SK-N-SH (cell line): Measurements from ENCODE around the gene ITGB6. TPM values are rescaled to one million over a fixed set of nuclear protein-coding genes. Genes with fewer than 3 reads are reported as not detected.

Experiments used
- CTCF ChIA-PET: fragments of 300-600, 350-600 bp; formaldehyde crosslinking; extraction: SDS; loops from one replicate; lab custom pipeline; 2021; lab: Yijun Ruan, JAX
- POLR2A ChIA-PET: fragments of 350-600 bp; sonication (Branson Sonifier 250); formaldehyde crosslinking; extraction: SDS; loops from one replicate; lab custom pipeline; 2020; ENCODE audit warnings: antibody characterized with exemption, inconsistent platforms; lab: Yijun Ruan, JAX
- DNase-seq: peaks from one replicate; pipeline ENCODE4 v3.0.0; 2012
- H2AFZ ChIP-seq: fragments of 200-600 bp; sonication (generic); 2 replicates; pipeline ENCODE4 v1.8.1; 2016; ENCODE audit warnings: antibody characterized with exemption, mild to moderate bottlenecking, low read depth
- H3F3A ChIP-seq: fragments of 200-600 bp; sonication (generic); replicated peaks from 2 replicates; pipeline ENCODE3; 2016; ENCODE audit warnings: antibody characterized with exemption, mild to moderate bottlenecking; ENCODE audit not compliant: insufficient read depth
- H3K27ac ChIP-seq, 2 experiments: fragments of 200-500 bp in 1 of 2; fragments of 200-600 bp in 1 of 2; sonication (Bioruptor generic) in 1 of 2; sonication (generic), shearing (Covaris generic) in 1 of 2; 2 replicates each; pipeline versions ENCODE4 v1.5.1 to v1.6.1; 2014 to 2016; ENCODE audit warnings: low read depth in 2 of 2, inconsistent platforms in 1 of 2, low read length in 1 of 2, mild to moderate bottlenecking in 1 of 2, mixed read lengths in 1 of 2
- H3K27me3 ChIP-seq: fragments of 200-600 bp; sonication (generic), shearing (Covaris generic); 2 replicates; pipeline ENCODE4 v1.6.1; 2016; ENCODE audit warnings: mixed run types; ENCODE audit not compliant: insufficient read depth
- H3K36me3 ChIP-seq, 2 experiments: fragments of 200-500 bp in 1 of 2; fragments of 200-600 bp in 1 of 2; sonication (Bioruptor generic) in 1 of 2; sonication (generic) in 1 of 2; replicated peaks in 1 of 2; 2 replicates each; pipeline versions ENCODE3 to v1.5.1; 2014 to 2016; ENCODE audit warnings: low read length in 1 of 2, mild to moderate bottlenecking in 1 of 2; ENCODE audit not compliant: insufficient read depth in 2 of 2, control insufficient read depth in 1 of 2
- H3K4me1 ChIP-seq, 2 experiments: fragments of 200-500 bp in 1 of 2; fragments of 200-600 bp in 1 of 2; sonication (Bioruptor generic) in 1 of 2; sonication (generic), shearing (Covaris generic) in 1 of 2; 2 replicates each; pipeline versions ENCODE4 v1.5.1 to v1.6.1; 2014 to 2016; ENCODE audit warnings: low read depth in 1 of 2, low read length in 1 of 2, mixed run types in 1 of 2; ENCODE audit not compliant: insufficient read depth in 2 of 2, control insufficient read depth in 1 of 2
- H3K4me2 ChIP-seq: fragments of 200-600 bp; sonication (generic), shearing (Covaris generic); 2 replicates; pipeline ENCODE4 v1.6.1; 2017; ENCODE audit warnings: mixed run types
- H3K4me3 ChIP-seq, 2 experiments: fragments of 200-500 bp in 1 of 2; fragments of 200-600 bp in 1 of 2; sonication (Bioruptor generic) in 1 of 2; sonication (generic), shearing (Covaris generic) in 1 of 2; 2 replicates each; pipeline versions ENCODE4 v1.5.1 to v1.8.1; 2014 to 2016; ENCODE audit warnings: low read depth in 2 of 2, inconsistent platforms in 1 of 2, low read length in 1 of 2, mild to moderate bottlenecking in 1 of 2, mixed read lengths in 1 of 2, moderate library complexity in 1 of 2
- H3K79me2 ChIP-seq: fragments of 200-600 bp; sonication (generic); 2 replicates; pipeline ENCODE4 v1.8.1; 2017; ENCODE audit warnings: mild to moderate bottlenecking; ENCODE audit not compliant: insufficient read depth
- H3K9ac ChIP-seq: fragments of 200-600 bp; sonication (generic); 2 replicates; pipeline ENCODE4 v1.6.1; 2017; ENCODE audit warnings: mixed run types
- H3K9me2 ChIP-seq: fragments of 200-600 bp; sonication (generic); 2 replicates; pipeline ENCODE4 v1.6.1; 2017; ENCODE audit warnings: mixed run types
- H3K9me3 ChIP-seq: fragments of 200-600 bp; sonication (generic); 2 replicates; pipeline ENCODE4 v1.6.1; 2017; ENCODE audit warnings: mixed run types, mild to moderate bottlenecking, moderate library complexity
- H4K20me1 ChIP-seq: fragments of 200-600 bp; sonication (generic); 2 replicates; pipeline ENCODE4 v1.6.1; 2017; ENCODE audit warnings: mild to moderate bottlenecking, mixed run types; ENCODE audit not compliant: insufficient read depth
- ELF1 ChIP-seq: IDR thresholded peaks from 2 replicates; pipeline ENCODE4 v1.4.0; 2012
- EZH2phosphoT487 ChIP-seq: fragments of 200-600 bp; sonication (generic); IDR thresholded peaks from 2 replicates; pipeline ENCODE4 v1.6.1; 2017; ENCODE audit warnings: low read depth, mixed run types, mild to moderate bottlenecking, antibody characterized with exemption, moderate library complexity, borderline replicate concordance
- FOSL2 ChIP-seq: IDR thresholded peaks from 2 replicates; pipeline ENCODE4 v1.4.0; 2012; ENCODE audit warnings: low read depth, mild to moderate bottlenecking, moderate library complexity, borderline replicate concordance
- FOXM1 ChIP-seq: IDR thresholded peaks from 2 replicates; pipeline ENCODE4 v1.4.0; 2012; ENCODE audit warnings: low read depth, mild to moderate bottlenecking
- GABPA ChIP-seq: IDR thresholded peaks from 2 replicates; pipeline ENCODE4 v1.4.0; 2012; ENCODE audit warnings: low read depth, mild to moderate bottlenecking
- MEF2A ChIP-seq: IDR thresholded peaks from 2 replicates; pipeline ENCODE4 v1.4.0; 2012; ENCODE audit warnings: low read depth, borderline replicate concordance
- MXI1 ChIP-seq: IDR thresholded peaks from 2 replicates; pipeline ENCODE4 v1.6.1; 2012; ENCODE audit warnings: mild to moderate bottlenecking, low read depth, low read length, improper control_type of control experiment
- NFIC ChIP-seq: IDR thresholded peaks from 2 replicates; pipeline ENCODE4 v1.4.0; 2012; ENCODE audit warnings: borderline replicate concordance
- NRF1 ChIP-seq: IDR thresholded peaks from 2 replicates; pipeline ENCODE4 v1.6.1; 2012; ENCODE audit warnings: low read depth, mild to moderate bottlenecking, low read length
- RAD21 ChIP-seq: IDR thresholded peaks from 2 replicates; pipeline ENCODE4 v1.6.1; 2012; ENCODE audit warnings: mild to moderate bottlenecking, low read length
- TAF1 ChIP-seq: IDR thresholded peaks from 2 replicates; pipeline ENCODE4 v1.6.1; 2012; ENCODE audit warnings: low read depth, mild to moderate bottlenecking, low read length, moderate library complexity, borderline replicate concordance
- TCF12 ChIP-seq: IDR thresholded peaks from 2 replicates; pipeline ENCODE4 v1.4.0; 2012
- TEAD4 ChIP-seq: IDR thresholded peaks from 2 replicates; pipeline ENCODE4 v1.4.0; 2012; ENCODE audit warnings: mild to moderate bottlenecking, borderline replicate concordance; ENCODE audit not compliant: insufficient read depth
- YY1 ChIP-seq: IDR thresholded peaks from 2 replicates; pipeline ENCODE4 v1.4.0; 2012; ENCODE audit warnings: low read depth, mild to moderate bottlenecking
- WGBS: methylation state at CpG from one replicate; pipeline ENCODE4 v1.1.6; 2017; ENCODE audit warnings: low lambda C conversion rate; 5-methylcytosine and 5-hydroxymethylcytosine counted together
- polyA plus RNA-seq, 3 experiments: library from polyadenylated mRNA; depleted of rRNA; stranded (reverse); fragments of >200 nt; gene quantifications; 2 replicates each; pipeline ENCODE4 v1.2.3, GENCODE V29; 2012
- TF ChIP-seq, protein P1 (sequence below): IDR thresholded peaks from 2 replicates; pipeline ENCODE4 v1.4.0; 2012; ENCODE audit warnings: low read depth, borderline replicate concordance
- TF ChIP-seq, protein P2 (sequence below): IDR thresholded peaks from 2 replicates; pipeline ENCODE4; 2012
- TF ChIP-seq, protein P3 (sequence below): IDR thresholded peaks from 2 replicates; pipeline ENCODE4 v1.4.0; 2012; ENCODE audit warnings: low read depth
- TF ChIP-seq, protein P4 (sequence below): fragments of 150-350 bp; IDR thresholded peaks from 2 replicates; pipeline ENCODE4 v1.6.1; 2016; ENCODE audit warnings: mild to moderate bottlenecking, low read depth, low read length
- TF ChIP-seq, protein P5 (sequence below): IDR thresholded peaks from 2 replicates; pipeline ENCODE4 v1.4.0; 2012; ENCODE audit warnings: low read depth, borderline replicate concordance
- TF ChIP-seq, protein P6 (sequence below): fragments of 150-350 bp; IDR thresholded peaks from 2 replicates; pipeline ENCODE4 v1.6.1; 2017; ENCODE audit warnings: antibody characterized with exemption, low read length, low read depth, borderline replicate concordance
- TF ChIP-seq, protein P7 (sequence below): fragments of 200-600 bp; sonication (generic); IDR thresholded peaks from 2 replicates; pipeline ENCODE4 v1.6.1; 2017; ENCODE audit warnings: antibody characterized with exemption, mild to moderate bottlenecking, moderate library complexity

The ITGB6 gene
- polyA plus RNA-seq, 1 of the 3 experiments (the other 2 are of a cell fraction), result 0.10 TPM

DNA sequence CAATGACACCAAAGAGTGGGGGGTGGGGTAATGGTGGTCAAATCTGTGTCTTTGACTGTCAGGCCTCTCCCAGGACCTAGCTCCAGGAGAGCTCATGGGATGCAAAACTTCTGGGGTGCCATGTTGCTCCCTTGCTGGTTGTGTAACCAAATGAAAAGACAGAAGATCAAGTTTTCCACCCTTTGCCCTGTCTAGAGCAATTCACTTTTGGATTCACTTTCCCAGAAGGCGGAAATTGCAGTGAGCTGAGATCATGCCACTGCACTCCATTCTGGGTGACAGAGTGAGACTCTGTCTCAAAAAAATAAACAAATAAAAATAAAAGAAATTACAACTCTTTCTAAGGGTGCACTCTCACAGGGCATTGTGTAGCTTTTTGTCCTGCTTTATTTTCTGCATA is 102.7 kb downstream of the ITGB6 start:
- no peak for DNase-seq
- Histone ChIP-seq H3K9me2 (no peaks in the 10 kb centered on the region), H3K4me3 (no peak overlapping the region), H3K9ac (no peak overlapping the region), H3K4me1 (no peaks in the 10 kb centered on the region), H2AFZ (no peak overlapping the region), H4K20me1 (no peaks in the 10 kb centered on the region), H3K36me3 (no peaks in the 10 kb centered on the region), H3K79me2 (no peaks in the 10 kb centered on the region), H3K27me3 (no peaks in the 10 kb centered on the region), H3K4me2 (no peak overlapping the region), H3K27ac (no peak overlapping the region), H3K9me3 (no peaks in the 10 kb centered on the region), H3F3A (no peaks in the 10 kb centered on the region)
- 100% methylated on average over 1 of the region's 1 CpG for WGBS
- ChIA-PET CTCF (interaction anchor here (0.7 to 4.3 kb wide), 4 partner anchors 12 to 966 kb away, joined by 3 to 19 read pairs (median 4); no protein-coding TSS in a partner anchor), POLR2A (no interaction called here)
- no peak for TF ChIP-seq TAF1
- TF ChIP-seq YY1, result no peak
- TF ChIP-seq FOXM1, result no peak
- TF ChIP-seq MXI1, result no peak
- TF ChIP-seq, protein P1, sequence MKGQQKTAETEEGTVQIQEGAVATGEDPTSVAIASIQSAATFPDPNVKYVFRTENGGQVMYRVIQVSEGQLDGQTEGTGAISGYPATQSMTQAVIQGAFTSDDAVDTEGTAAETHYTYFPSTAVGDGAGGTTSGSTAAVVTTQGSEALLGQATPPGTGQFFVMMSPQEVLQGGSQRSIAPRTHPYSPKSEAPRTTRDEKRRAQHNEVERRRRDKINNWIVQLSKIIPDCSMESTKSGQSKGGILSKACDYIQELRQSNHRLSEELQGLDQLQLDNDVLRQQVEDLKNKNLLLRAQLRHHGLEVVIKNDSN, result no peak
- no peak for TF ChIP-seq TCF12
- TF ChIP-seq TEAD4, result no peak
- TF ChIP-seq MEF2A, result no peak
- TF ChIP-seq, protein P2, sequence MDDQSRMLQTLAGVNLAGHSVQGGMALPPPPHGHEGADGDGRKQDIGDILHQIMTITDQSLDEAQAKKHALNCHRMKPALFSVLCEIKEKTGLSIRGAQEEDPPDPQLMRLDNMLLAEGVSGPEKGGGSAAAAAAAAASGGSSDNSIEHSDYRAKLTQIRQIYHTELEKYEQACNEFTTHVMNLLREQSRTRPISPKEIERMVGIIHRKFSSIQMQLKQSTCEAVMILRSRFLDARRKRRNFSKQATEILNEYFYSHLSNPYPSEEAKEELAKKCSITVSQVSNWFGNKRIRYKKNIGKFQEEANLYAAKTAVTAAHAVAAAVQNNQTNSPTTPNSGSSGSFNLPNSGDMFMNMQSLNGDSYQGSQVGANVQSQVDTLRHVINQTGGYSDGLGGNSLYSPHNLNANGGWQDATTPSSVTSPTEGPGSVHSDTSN, result no peak
- no peak for TF ChIP-seq RAD21
- TF ChIP-seq ELF1, result no peak
- TF ChIP-seq EZH2phosphoT487, result no peak

DNA sequence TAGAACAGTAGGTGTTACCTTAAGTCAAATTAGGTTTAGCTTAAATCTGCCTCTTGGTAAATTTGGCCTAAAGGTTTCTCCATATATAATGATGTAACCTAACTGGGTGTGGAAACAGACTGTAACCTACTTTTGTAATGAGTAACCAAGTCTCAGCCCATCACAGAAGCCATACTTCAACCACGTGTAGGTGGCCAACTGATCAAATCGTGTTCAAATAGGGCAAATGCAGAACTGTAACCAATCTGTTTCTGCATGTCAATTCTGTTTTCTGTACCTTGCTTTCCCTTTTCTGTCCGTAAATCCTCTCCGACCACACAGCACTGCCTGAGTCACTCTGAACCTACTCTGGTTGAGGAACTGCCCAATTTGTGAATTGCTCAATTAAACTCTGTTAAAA is 103.7 kb downstream of the ITGB6 start:
- Histone ChIP-seq H3K4me1 (no peaks in the 10 kb centered on the region), H3K79me2 (no peaks in the 10 kb centered on the region), H2AFZ (no peak overlapping the region), H3K27me3 (no peaks in the 10 kb centered on the region), H4K20me1 (no peaks in the 10 kb centered on the region), H3K27ac (no peak overlapping the region), H3K9ac (no peak overlapping the region), H3K4me2 (no peak overlapping the region), H3K36me3 (no peaks in the 10 kb centered on the region), H3K9me3 (no peaks in the 10 kb centered on the region; the same call in 1 of the 2 replicates), H3K4me3 (no peak overlapping the region), H3F3A (no peaks in the 10 kb centered on the region), H3K9me2 (no peaks in the 10 kb centered on the region)
- DNase-seq, result no peak
- ChIA-PET POLR2A (no interaction called here), CTCF (interaction anchor here (0.7 to 4.3 kb wide), 6 partner anchors 9 to 967 kb away, joined by 3 to 19 read pairs (median 4); no protein-coding TSS in a partner anchor)
- 72% methylated on average over 4 of the region's 4 CpGs for WGBS
- TF ChIP-seq, protein P3, sequence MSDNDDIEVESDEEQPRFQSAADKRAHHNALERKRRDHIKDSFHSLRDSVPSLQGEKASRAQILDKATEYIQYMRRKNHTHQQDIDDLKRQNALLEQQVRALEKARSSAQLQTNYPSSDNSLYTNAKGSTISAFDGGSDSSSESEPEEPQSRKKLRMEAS, result no peak
- TF ChIP-seq FOSL2 (no peak), NRF1 (no peak), MEF2A (no peak), EZH2phosphoT487 (no peak), NFIC (no peak), TEAD4 (no peak), TCF12 (no peak), GABPA (no peak)
- TF ChIP-seq, protein P4, sequence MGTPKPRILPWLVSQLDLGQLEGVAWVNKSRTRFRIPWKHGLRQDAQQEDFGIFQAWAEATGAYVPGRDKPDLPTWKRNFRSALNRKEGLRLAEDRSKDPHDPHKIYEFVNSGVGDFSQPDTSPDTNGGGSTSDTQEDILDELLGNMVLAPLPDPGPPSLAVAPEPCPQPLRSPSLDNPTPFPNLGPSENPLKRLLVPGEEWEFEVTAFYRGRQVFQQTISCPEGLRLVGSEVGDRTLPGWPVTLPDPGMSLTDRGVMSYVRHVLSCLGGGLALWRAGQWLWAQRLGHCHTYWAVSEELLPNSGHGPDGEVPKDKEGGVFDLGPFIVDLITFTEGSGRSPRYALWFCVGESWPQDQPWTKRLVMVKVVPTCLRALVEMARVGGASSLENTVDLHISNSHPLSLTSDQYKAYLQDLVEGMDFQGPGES, result no peak
- TF ChIP-seq, protein P5, sequence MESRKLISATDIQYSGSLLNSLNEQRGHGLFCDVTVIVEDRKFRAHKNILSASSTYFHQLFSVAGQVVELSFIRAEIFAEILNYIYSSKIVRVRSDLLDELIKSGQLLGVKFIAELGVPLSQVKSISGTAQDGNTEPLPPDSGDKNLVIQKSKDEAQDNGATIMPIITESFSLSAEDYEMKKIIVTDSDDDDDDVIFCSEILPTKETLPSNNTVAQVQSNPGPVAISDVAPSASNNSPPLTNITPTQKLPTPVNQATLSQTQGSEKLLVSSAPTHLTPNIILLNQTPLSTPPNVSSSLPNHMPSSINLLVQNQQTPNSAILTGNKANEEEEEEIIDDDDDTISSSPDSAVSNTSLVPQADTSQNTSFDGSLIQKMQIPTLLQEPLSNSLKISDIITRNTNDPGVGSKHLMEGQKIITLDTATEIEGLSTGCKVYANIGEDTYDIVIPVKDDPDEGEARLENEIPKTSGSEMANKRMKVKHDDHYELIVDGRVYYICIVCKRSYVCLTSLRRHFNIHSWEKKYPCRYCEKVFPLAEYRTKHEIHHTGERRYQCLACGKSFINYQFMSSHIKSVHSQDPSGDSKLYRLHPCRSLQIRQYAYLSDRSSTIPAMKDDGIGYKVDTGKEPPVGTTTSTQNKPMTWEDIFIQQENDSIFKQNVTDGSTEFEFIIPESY, result no peak
- TF ChIP-seq, protein P6, sequence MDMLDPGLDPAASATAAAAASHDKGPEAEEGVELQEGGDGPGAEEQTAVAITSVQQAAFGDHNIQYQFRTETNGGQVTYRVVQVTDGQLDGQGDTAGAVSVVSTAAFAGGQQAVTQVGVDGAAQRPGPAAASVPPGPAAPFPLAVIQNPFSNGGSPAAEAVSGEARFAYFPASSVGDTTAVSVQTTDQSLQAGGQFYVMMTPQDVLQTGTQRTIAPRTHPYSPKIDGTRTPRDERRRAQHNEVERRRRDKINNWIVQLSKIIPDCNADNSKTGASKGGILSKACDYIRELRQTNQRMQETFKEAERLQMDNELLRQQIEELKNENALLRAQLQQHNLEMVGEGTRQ, result no peak
- TF ChIP-seq, protein P7, sequence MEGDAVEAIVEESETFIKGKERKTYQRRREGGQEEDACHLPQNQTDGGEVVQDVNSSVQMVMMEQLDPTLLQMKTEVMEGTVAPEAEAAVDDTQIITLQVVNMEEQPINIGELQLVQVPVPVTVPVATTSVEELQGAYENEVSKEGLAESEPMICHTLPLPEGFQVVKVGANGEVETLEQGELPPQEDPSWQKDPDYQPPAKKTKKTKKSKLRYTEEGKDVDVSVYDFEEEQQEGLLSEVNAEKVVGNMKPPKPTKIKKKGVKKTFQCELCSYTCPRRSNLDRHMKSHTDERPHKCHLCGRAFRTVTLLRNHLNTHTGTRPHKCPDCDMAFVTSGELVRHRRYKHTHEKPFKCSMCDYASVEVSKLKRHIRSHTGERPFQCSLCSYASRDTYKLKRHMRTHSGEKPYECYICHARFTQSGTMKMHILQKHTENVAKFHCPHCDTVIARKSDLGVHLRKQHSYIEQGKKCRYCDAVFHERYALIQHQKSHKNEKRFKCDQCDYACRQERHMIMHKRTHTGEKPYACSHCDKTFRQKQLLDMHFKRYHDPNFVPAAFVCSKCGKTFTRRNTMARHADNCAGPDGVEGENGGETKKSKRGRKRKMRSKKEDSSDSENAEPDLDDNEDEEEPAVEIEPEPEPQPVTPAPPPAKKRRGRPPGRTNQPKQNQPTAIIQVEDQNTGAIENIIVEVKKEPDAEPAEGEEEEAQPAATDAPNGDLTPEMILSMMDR, result no peak
